Fibroblast of lung (primary cell): Measurements from ENCODE around the gene CRTC1.

Experiments
- CTCF ChIP-seq, 2 donors: IDR thresholded peaks in 1 of 2; conservative IDR thresholded peaks in 1 of 2; 1 replicate in 1 of 2; 2 replicates in 1 of 2; pipeline ENCODE4 v1.5.1; 2011 to 2012; ENCODE audit warnings: low read length in 2 of 2, control low read depth in 1 of 2, inconsistent platforms in 1 of 2, low read depth in 1 of 2, mild to moderate bottlenecking in 1 of 2
- EZH2 ChIP-seq: IDR thresholded peaks from 2 replicates; pipeline ENCODE4 v1.5.1; 2012; ENCODE audit warnings: low read length, control low read depth, mild to moderate bottlenecking; ENCODE audit errors: missing control alignments

GRCh38 chr19:18768997-18769891, 85.8 kb downstream of the CRTC1 start:
- TF ChIP-seq CTCF (conservative IDR thresholded peaks at IDR 0.05 in 1 of 2, IDR thresholded peaks at IDR 0.05 in 1 of 2; ENCODE audit: low read depth in 1 of 2, low read length in 2 of 2) (no peak), EZH2 (no peak)
